ENCODE results near the gene FFAR4. TPM values are rescaled to one million over a fixed set of nuclear protein-coding genes. Genes with fewer than 3 reads are reported as not detected.
"Not testable (repeated sequence)": the region's sequence is repeated elsewhere in the genome, so short reads cannot be mapped to it uniquely, and the experiment has no call there.

The FFAR4 gene
- total RNA-seq, 4 donors from 2014 or later = 0.34 to 0.45 (median 0.42) TPM; not detected in 1

DNA sequence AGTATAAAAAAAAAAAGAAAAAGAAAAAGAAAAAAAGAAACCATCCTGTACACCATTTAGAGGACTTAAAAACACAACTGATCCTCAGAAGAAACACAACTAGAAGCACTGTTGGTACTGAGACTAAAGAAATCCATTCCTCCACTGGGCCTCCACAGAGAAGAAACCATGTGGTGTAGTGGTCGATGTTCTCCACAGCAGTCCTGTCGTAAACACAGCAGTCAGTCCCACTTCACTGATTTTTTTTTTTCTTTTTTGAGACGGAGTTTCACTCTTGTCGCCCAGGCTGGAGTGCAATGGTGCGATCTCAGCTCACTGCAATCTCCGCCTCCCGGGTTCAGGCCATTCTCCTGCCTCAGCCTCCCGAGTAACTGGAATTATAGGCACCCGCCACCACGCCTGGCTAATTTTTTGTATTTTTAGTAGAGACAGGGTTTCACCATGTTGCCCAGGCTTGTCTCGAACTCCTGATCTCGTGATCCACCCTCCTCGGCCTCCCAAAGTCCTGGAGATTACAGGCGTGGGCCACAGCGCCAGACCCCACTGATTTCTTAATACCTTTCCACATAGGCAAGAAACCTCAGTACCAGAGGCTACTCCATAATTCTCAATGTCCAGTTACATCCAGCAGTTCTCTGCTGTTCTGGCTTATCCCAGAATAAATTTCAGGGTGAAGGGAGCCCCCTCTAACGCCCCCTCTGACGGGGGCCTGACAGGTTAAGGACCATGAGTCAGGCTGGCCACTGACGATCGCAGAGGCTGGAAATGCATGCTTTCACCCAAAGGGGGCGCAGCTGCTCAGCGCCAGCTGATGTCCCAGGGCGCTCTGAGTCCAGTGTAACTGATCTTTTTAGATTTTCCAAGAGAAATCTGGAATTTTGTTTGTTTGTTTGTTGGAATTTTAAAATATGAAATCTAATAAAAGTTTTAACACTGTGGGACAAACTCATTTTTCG is 24.8 kb upstream of the FFAR4 start:
- no peak for TF ChIP-seq POLR2A (IDR thresholded peaks at IDR 0.05; ENCODE audit: low read depth)
- TF ChIP-seq EP300 (IDR thresholded peaks at IDR 0.05) = no peak
- TF ChIP-seq CTCF (IDR thresholded peaks at IDR 0.05) = peak; percentile 66 to 87 (median 75)
- TF ChIP-seq POLR2AphosphoS5 (IDR thresholded peaks at IDR 0.05) = no peak
- Histone ChIP-seq H3K27me3 (no peaks in the 10 kb centered on the region), H3K27ac (replicated peaks in 1 of 4) (no peak overlapping the region), H3K4me3 (peak overlapping the region; percentile 13 to 32 (median 30)), H3K4me1 (peaks cover 3 to 13% (median 7%) of the 10 kb centered on the region in 4 donors), H3K36me3 (no peaks in the 10 kb centered on the region), H3K9me3 (no peaks in the 10 kb centered on the region)
- 55% methylated on average over 23 of the region's 23 CpGs for WGBS
- intact Hi-C loops (cut with DNase I) = loop anchor here (10.0 kb wide), 1 partner anchor 133 kb away; no protein-coding TSS in a partner anchor
- DNase-seq (ENCODE audit: extremely low spot score) = no peak

- H3K27ac ChIP-seq (replicated peaks in 1 of 4) = no peak overlapping the region
- intact Hi-C loops (cut with DNase I) = loop anchor here (10.0 kb wide), 1 partner anchor 132 kb away; no protein-coding TSS in a partner anchor
- peak overlapping the region; percentile 13 to 32 (median 30) for H3K4me3 ChIP-seq
- no peak for TF ChIP-seq EP300 (IDR thresholded peaks at IDR 0.05)
- no peak for TF ChIP-seq POLR2AphosphoS5 (IDR thresholded peaks at IDR 0.05)
- no peak for TF ChIP-seq POLR2A (IDR thresholded peaks at IDR 0.05; ENCODE audit: low read depth)
- no peak for TF ChIP-seq CTCF (IDR thresholded peaks at IDR 0.05)
- peaks cover 3 to 13% (median 7%) of the 10 kb centered on the region in 4 donors for H3K4me1 ChIP-seq
- H3K27me3 ChIP-seq = no peaks in the 10 kb centered on the region
- H3K9me3 ChIP-seq = no peaks in the 10 kb centered on the region
- WGBS = 5% methylated on average over 10 of the region's 10 CpGs
- H3K36me3 ChIP-seq = no peaks in the 10 kb centered on the region
- DNase-seq (ENCODE audit: extremely low spot score) = no peak
Measured at GRCh38 chr10:93542358-93542791, 24.1 kb upstream of the FFAR4 start.

GRCh38 chr10:93546995-93547394 is 19.5 kb upstream of the FFAR4 start:
- H3K27me3 ChIP-seq; H3K27ac ChIP-seq (replicated peaks in 1 of 4); H3K4me3 ChIP-seq; H3K9me3 ChIP-seq; H3K36me3 ChIP-seq; H3K4me1 ChIP-seq; DNase-seq (ENCODE audit: extremely low spot score): not testable (repeated sequence)
- intact Hi-C loops (cut with DNase I) = loop anchor here (10.0 kb wide), 1 partner anchor 128 kb away; no protein-coding TSS in a partner anchor
- 91% methylated on average over 5 of the region's 8 CpGs for WGBS

DNA sequence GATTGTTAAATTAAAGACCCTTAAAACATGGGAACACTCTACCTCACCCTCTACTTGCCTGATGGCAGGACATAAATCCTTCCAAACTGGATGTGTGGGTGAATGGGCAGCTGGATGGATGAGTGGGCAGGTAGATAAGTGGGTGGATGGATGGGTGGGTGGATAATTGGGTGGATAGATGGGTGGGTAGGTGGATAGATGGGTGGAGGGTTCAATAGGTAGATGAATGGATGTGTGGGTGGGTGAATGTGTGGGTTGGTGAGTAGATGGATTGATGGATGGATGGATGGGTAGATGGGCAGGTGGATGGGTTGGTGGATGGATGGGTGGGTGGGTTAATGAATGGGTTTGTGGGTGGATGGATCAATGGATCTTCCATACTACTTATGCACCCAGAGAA is 18.9 kb upstream of the FFAR4 start:
- no peaks in the 10 kb centered on the region for H3K27me3 ChIP-seq
- no peaks in the 10 kb centered on the region for H3K9me3 ChIP-seq
- TF ChIP-seq POLR2AphosphoS5 (IDR thresholded peaks at IDR 0.05) (no peak), CTCF (IDR thresholded peaks at IDR 0.05) (no peak), POLR2A (IDR thresholded peaks at IDR 0.05; ENCODE audit: low read depth) (no peak), EP300 (IDR thresholded peaks at IDR 0.05) (no peak)
- H3K27ac ChIP-seq (replicated peaks in 1 of 4) = no peak overlapping the region
- intact Hi-C loops (cut with DNase I) = loop anchor here (10.0 kb wide), 1 partner anchor 127 kb away; no protein-coding TSS in a partner anchor
- no peak overlapping the region for H3K4me3 ChIP-seq
- H3K36me3 ChIP-seq = no peaks in the 10 kb centered on the region
- peaks cover 0 to 3% (median 1%) of the 10 kb centered on the region in 4 donors for H3K4me1 ChIP-seq
- no peak for DNase-seq (ENCODE audit: extremely low spot score)

GRCh38 chr10:93548376-93549071 is 17.9 kb upstream of the FFAR4 start:
- no peak for TF ChIP-seq POLR2AphosphoS5 (IDR thresholded peaks at IDR 0.05)
- no peak for TF ChIP-seq CTCF (IDR thresholded peaks at IDR 0.05)
- no peak for TF ChIP-seq EP300 (IDR thresholded peaks at IDR 0.05)
- TF ChIP-seq POLR2A (IDR thresholded peaks at IDR 0.05; ENCODE audit: low read depth) = no peak
- intact Hi-C loops (cut with DNase I) = loop anchor here (10.0 kb wide), 1 partner anchor 126 kb away; no protein-coding TSS in a partner anchor
- 72% methylated on average over 5 of the region's 5 CpGs for WGBS
- no peaks in the 10 kb centered on the region for H3K9me3 ChIP-seq
- no peaks in the 10 kb centered on the region for H3K36me3 ChIP-seq
- H3K27me3 ChIP-seq = no peaks in the 10 kb centered on the region
- no peaks in the 10 kb centered on the region for H3K4me1 ChIP-seq
- H3K4me3 ChIP-seq = no peak overlapping the region
- DNase-seq (ENCODE audit: extremely low spot score) = no peak
- H3K27ac ChIP-seq (replicated peaks in 1 of 4) = no peak overlapping the region

Measured in esophagus muscularis mucosa (tissue), 4 donors.